Hematopoietic multipotent progenitor cell treated with erythropoietin and hydrocortisone succinate and interleukin-3 and kit ligand, for 4 days (in vitro differentiated cells): ENCODE data around the gene GOLGA8G.
"Not testable (repeated sequence)": the region's sequence is repeated elsewhere in the genome, so short reads cannot be mapped to it uniquely, and the experiment has no call there.

Source experiments
- DNase-seq: peaks from one replicate; pipeline ENCODE4 v3.0.0-alpha.2; 2015

The GOLGA8G gene

GRCh38 chr15:28532954-28533353 is at the start of gene GOLGA8G:
Gene GOLGA8G (minus strand): TSS chr15:28532971. CDS start chr15:28532909, 62 bp downstream.
- not testable (repeated sequence) for DNase-seq

- not testable (repeated sequence) for DNase-seq
Measured at GRCh38 chr15:28573351-28573750, 40.6 kb upstream of the GOLGA8G start.

- DNase-seq, result not testable (repeated sequence)
Measured at GRCh38 chr15:28553268-28553667, 20.5 kb upstream of the GOLGA8G start, which contains the start of gene GOLGA6L25. Gene GOLGA6L25 (plus strand): TSS chr15:28553568. CDS start chr15:28553629, 61 bp downstream.

- not testable (repeated sequence) for DNase-seq
Measured at GRCh38 chr15:28515208-28515607, 17.6 kb downstream of the GOLGA8G start.

- not testable (repeated sequence) for DNase-seq
Measured at GRCh38 chr15:28514128-28514527, 18.6 kb downstream of the GOLGA8G start.

GRCh38 chr15:28508217-28508889 is 24.4 kb downstream of the GOLGA8G start:
- DNase-seq, result not testable (repeated sequence)

- DNase-seq, result not testable (repeated sequence)
Measured at GRCh38 chr15:28481340-28481739, 51.4 kb downstream of the GOLGA8G start.
